NCI-H1105 (cell line): Measurements from ENCODE around the gene GGT6.

Source experiments
- DNase-seq: peaks from one replicate; lab custom pipeline; 2025; lab: John Stamatoyannopoulos, UW

GGT6 gene

DNA sequence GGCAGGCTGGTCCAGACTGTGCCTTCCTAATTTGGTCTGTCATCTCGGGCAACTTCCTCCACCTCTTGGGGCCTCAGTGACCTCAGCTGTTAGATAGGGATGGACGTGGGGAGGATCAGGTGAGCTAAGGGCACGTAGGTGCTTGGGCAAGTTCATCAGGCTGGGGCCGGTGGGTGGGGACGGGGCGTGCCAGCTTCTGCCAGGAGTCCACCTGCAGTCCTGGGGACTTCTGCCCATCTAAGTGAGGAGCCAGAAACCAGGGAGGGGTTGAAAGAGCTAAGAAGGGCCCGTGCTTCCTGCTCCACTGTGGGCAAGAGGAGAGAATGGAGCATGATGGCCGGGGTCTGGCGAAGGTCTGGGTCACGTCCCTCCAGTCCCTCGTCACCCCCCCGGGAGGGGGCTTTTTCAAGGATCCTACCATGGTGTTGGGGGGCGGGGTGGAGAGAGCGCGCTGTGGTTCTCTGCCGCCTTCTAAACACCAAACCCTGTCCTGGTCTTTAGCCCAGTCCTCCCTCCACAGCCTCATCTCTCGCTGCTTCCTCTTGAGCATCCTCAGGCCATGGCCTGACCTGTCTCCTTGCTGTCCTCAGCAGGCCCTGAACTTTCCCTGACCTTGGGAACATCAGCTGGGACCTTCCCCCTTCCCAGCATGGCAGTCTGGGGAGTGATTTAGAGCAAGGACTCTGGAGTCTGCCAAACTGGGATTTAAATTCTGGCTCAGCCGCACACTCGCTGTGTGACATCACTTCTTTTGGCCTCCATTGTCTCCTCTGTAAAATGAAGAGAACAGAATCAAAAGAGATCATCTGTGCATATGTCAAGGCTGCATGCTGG is 40.1 kb downstream of the GGT6 start:
- no peak for DNase-seq

DNA sequence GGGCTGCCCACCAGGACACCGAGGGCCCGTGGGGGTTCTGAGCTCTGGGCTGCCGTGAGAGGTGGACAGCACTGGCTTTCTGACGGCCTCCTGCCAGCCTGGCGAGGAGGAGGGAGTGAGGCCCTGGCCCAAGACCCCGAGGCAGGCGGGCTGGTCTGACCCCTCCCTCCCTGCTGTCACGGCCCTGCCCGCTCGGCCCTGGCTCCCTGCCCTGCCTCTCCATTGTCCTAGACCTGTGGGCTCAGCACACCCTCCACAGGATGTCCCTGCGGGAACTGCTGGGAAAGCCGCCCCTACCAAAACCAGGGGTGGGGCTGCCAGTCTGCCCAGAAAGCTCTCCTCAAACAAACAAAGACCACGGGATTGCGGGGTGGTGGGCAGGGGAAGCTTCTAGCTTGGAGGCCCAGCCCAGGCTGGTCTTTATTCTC is 41.0 kb downstream of the GGT6 start:
- DNase-seq: no peak

DNA sequence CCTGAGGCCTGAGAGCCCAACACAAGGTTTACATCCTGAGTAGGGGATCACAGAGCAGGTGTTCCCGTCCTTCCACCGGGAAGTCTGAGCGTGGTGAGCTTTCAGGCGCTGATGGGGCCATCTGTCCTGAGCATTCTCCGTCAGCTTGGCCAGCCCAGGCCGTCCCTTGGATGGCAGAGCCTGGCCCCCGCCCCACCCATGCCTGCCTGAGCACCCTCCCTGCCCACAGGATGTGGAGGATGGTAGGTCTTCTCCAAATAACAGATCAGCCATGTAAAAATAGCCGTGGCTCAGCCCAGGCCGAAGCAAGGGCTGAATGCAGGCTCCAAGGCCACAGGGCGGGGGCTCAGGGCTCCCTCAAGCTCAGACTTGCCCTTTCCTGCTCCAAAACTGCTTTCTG is 41.5 kb downstream of the GGT6 start:
- DNase-seq: no peak

DNA sequence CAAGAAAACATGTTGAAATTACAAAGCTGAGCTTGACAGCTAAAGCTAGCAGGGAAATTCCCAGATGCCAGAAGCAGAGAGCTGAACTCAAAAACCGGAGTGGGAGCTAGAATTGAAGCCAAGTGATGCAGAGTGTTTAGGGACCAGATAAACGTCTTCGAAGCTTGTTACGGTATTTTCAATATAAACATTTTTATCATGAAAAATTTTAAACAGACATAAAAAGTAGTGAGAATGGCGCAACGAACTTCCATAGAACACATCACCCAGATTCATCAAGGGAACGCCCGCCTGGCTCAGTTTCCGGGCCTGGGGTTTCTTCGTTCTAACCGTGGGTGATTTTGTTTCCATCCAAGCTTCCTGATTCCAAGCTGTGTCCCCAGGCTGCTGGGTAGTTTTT is 43.6 kb downstream of the GGT6 start:
- no peak for DNase-seq

DNA sequence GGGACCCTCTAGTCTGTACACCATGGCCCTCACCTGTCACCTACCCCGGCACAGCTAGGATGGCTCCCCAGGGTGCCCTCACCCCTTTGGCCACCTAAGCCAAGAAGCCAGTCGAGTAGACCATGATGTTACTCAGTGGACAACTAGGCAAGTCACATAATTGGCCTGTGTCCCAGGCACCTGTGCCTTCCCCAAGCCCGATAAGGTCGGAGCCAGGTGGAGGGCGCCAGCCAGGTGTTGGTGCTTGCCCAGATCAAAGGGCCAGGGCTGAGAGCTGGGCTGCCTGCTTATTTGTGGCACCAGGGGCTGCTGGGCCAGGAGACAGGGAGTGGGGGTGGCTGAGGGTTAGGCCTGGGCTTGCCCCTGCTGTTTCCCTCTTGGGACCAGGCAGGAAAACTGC is 44.9 kb downstream of the GGT6 start:
- DNase-seq: peak; percentile 56

DNA sequence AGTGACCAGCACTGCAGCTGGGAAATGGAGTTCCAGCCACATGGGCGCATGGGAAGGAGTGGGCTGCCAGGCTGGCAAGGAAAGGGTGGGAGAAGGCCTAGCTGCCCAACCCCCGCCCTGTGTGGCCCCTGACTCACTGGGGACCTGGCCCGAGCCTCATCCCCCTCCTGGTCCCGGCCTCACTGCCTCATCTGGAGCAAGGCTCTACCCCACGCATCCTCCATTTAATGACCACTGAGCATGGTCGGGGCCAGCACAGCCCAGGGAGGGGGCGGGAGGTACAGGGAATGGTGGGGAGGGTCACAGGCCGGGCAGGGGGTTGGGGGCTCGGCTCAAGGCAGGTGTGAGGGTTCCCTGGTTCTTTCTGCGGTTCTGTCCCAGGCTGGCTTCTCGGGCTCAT is 45.6 kb downstream of the GGT6 start:
- DNase-seq: no peak

DNA sequence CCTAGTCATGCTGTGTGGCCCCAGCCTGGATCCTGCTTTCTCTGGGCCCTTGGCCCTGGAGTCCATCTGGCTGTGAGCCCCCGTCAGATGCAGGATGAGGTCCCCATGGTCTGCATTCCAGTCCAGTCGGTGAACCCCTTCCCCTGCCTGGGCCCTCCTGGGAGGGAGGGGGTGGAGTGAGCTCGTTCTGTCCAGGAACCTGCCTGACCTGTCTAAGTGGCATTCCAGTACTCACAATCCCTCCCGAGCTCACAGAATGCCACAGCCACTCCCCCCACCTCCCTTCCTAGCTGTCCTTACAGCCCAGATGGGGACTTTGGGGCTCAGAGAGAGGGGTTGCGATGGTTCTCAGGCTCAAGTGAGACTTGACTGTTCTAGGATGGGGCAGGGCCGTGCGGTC is 46.2 kb downstream of the GGT6 start:
- DNase-seq: no peak

DNA sequence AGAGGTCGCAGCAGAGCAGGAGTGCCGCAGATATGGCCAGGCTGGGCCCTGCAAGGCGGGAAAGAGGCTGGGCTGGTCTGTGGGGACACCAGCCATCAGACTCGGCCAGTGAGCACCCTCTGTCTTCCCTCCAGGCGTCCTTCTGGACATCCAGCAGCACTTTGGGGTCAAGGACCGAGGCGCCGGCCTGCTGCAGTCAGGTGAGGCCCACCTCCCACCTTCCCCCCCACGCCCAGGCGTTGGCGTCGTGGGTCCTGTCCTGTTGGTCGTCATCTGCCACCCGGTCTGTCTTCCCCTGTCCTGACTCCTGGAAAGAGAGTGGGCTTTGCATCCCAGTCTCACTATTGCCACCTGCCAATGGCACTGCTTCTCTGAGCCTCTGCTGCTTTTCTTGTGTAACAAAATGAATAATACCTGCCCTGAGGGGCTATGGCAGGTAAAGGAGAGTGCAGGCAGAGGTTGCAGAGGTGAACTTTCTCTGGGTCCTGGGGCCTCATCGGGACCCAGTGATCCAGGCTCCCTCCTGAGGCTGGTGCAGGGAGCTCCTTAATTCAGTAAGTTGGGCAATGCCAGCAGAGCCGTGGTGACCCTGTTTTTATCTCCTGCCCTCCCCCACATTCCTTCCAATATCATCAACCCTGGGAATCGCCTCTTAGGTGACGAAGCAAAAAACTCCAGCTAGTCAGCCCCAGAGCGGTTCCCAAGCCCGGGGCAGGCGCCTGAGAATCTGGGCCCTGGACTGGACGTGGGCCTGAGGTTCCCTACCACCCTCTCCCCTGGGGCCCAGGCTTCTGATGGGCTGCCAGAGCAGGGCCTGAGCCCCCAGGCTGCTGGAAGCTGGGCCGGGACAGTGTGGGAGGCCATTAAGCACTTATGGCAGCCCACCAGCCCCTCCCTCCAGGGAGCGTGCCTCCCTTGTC is 47.0 kb downstream of the GGT6 start:
- DNase-seq: no peak

DNA sequence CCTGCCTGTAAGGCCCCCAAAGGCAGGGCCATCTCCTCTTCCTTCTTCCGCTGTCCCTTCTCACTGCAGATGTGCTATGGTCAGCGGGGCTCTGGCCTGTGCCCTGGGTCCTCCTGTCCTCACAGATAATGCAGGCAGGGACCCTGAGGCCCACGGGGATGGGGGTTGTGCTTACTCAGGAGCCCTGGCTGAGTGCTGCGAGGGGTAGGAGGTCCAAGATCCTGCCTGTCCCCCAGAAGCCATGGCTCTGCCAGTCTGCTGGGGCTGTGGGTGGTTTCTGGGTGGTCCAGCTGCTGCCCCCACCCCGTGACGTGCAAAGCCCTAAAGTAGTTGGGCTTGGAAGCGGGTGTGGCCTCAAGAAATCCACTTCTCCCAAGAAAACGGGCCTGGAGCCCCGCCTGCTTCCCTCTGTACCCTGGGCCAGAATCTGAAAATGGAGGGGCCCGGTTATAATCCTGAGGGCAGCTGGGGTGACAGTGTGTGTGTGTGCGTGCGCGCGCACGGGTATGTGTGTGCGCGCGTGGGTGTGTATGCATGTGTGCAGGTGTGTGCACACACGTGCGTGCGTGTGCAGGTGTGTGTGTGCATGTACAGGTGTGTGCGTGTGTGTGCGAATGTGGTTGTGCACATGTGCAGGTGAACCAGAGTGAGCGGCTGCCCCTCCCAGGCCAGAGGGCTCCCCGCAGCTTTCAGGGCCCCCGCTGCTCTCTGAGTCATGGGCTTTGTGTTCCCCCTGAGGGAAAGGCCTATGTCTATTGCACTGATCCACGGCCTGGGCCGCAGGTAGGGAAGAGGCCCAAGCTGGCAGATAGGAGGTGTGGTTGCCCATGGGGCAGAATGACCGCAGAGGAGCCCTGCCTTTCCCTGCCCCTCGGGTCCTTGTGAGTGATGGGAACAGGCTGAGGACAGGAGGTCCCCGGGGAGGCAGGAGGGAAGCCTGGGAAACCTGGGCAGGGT is 47.9 kb downstream of the GGT6 start:
- no peak for DNase-seq

DNA sequence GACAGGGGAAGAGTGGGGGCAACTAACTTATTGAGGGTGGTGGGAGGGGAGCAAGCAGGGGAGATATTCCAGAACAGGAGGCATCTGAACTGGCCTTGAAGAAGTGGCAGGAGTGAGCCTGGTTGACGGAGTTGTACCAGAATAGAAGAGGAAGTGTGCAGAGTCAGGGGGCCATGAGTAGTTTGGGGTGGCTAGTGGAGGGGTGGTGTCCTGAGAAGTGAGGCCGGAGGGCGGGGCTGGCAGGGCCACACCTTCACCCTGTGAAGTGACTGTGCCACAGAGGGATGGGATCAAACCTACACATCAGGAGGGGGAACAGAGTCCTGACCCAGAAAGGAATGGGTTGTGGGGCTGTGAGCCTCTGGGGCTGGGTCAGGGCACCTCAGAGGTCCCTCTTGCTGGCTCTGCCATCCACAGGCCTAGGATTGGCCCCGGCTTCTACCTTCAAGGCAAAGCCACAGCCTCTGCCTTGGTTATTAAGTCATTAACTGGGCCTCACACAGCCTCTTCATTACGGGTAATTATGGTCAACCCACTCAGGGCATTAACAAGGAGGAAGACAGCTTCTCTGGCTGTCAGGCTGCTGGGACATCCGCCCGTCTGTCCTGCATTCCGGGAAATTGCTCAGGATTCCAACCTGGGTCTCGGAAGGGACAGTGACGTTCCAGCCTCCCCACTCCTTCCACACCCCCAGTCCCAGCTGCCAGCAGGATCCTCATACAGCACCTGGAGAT is 49.0 kb downstream of the GGT6 start:
- no peak for DNase-seq

DNA sequence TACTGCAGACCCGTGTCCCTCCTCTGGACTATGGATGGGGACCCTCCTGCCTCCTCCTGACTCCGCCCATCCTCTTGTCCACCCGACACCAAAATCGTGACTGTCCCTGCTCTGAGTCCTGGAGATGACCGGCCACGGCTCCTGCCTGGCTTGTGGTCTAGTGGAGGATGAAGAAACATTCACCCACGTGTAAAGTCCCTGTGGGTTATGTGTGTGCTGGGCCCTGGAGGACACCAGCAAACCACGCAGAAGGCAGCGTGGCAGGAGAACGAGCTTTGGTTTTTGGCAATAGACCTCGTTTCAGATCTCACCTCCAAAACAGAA is 49.8 kb downstream of the GGT6 start:
- DNase-seq: no peak

DNA sequence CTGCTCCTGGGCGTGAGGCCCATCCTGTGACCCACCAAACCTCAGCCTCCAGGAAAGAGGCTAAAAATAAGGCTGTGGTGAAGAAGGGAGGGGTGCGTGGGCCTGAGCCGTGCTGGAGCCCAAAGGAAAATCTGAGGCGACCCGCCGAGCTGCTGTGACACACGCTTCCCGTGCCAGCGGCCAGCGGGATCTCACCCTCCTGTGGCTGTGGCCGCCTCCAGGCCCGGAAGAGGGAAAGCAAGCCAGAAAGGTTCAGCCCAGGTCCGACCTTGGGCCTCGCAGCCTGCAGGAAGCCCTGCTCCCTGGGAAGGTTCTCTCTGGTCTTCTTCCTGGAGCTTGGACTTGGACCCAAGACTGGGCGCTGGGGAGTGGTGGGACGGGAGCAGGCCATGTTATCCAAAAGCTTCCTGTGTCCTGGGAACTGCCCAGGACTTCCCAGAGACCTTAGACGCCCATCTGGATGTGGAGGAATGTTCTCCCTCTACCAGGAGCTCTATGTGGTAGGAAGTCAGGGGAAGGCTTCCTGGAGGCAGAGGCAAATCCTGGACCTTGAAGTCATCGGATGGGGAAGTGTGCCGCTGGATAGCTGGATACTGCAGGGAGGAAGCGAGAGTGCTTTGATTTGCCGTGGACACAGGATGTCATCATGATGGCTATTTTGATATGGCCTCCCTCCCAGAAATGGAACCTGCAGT is 50.3 kb downstream of the GGT6 start:
- no peak for DNase-seq

DNA sequence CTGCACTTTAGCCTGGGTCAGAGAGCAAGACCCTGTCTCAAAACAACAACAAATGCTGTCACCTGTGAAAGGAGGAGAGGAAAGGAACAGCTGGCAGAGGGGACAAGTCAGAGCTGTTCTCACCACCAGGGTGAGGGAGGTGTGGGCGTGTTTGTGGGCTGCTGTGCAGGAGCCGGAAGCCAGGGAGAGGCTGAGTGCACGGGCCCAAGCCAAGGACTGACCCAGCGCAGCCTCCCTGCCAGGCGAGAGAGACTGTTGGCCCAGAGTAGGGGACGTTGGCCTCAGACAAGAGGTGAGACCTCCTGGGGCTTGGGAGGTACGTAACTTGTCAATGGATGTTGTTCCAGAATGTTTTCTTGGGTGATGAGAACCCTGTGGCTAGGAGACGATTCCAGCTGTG is 51.0 kb downstream of the GGT6 start:
- no peak for DNase-seq

DNA sequence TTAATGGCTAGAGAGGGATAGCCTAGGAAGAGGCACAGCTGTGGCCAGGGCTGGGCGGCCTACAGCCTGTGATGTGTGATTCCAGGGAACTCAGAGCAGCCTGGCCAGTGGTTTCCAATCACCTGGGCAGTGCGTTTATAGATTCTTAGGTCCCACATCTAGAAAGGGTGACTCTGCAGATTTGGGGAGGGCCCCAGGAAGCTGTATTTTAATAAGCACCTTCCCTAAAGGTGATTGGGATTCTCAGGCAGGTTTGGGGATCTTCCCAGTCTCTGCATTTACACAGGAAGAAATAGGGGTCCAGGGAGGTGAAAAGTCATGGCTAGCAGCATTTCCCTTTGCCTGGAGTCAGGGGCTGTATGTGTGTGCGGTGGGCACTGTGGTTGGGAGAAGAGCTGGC is 52.2 kb downstream of the GGT6 start:
- DNase-seq: no peak

DNA sequence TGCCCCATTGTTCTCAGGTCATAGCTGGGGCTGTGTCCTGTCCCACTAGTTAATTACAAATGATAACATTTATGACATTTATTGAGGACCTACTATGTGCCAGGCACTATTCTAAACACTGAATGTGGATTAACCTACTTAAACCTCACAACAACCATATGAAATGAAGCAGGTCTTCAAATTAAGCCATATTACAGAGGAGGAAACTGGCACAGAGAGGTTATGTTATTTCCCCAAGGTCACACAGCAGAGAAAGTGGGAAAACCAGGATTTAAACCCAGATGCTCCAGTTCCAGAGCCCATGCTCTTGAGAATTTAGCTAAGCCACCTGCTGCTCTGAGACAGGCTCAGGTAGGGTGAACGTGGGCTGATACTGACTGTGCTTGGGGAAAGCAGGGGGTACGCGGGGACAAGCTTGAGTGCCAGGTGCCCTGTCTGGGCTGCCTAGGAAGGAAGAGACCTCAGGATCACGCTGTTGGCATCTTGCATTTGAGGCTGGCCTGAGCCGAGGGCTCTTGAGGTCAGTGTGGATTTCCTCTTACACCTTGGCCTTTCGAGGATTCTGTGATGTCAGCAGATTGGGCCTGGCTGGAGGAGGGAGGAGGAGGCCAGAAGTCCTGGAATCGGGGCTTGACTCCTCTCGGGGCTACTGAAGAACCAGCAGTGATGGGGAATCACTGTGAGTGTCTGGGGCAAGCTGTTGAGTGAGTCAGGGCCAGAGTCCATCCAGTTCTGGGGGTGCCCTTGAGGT is 52.8 kb downstream of the GGT6 start:
- no peak for DNase-seq
